HT1080 (cell line): ENCODE data around the gene NRXN3. TPM values are rescaled to one million over a fixed set of nuclear protein-coding genes. Genes with fewer than 3 reads are reported as not detected.

Experiments
- DNase-seq: peaks from one replicate; pipeline ENCODE4 v3.0.0-alpha.2; 2015; ENCODE audit warnings: low read depth
- total RNA-seq: library from RNA; depleted of rRNA; stranded (reverse); fragments of >200 nt; shearing (Covaris generic); gene quantifications from 2 replicates; pipeline ENCODE4 v1.2.3, GENCODE V29; 2014

Gene NRXN3
- total RNA-seq, 1 experiment from 2014 or later: 1.2 TPM

GRCh38 chr14:79705126-79705894, 1535.1 kb downstream of the NRXN3 start:
- DNase-seq: no peak

DNA sequence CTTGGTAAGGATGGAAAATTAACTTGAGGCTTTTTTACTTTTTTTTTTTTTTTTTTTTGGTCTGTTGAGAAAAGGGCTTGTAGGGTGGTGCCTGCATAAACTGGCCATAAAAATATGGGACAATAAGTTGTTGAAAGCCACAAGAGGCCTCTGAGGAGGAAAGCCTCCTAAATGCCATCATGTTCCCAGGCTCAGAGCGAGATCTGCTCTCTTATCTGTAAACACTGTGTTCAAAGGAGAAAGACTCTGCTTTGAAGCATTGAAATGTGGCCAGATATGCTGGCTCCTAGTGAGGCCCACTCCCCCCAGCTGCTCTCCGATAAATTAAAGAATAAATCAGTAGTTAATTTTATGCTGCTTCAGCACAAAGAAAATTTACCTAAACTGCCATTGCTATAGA, 1536.2 kb downstream of the NRXN3 start:
- DNase-seq: no peak

GRCh38 chr14:79708426-79709388, 1538.5 kb downstream of the NRXN3 start:
- peak; percentile 37 for DNase-seq

GRCh38 chr14:79709573-79709972, 1539.4 kb downstream of the NRXN3 start:
- no peak for DNase-seq

DNA sequence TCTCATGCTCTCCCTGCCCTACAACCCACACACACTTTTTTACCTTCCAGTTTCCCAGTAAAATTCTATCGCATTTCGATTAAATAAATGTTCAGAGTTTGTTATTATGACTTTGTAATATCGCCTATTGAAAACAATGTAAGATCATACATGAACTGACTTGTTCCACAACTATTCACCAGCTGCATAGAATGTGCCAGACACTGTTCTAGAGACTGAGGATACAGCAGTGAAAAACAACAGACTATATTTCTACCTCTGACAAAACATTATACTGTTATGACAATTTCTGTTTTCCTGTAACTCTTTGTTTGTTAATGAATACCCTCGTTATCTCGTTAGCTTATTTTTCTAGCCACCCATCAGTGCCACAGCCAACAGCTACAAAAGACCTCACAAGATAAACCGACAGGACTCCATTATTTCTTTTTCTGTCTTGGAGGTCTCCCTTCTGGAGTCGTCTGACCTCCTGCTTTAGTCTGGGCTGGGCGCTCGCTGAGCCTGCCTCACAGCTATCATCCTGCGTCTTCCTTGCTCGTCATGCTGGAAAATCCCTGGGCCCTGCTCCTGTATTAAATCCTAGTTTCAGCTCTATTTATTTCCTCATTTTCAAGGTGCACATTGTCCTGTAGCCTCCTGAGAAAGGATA, 1542.3 kb downstream of the NRXN3 start:
- no peak for DNase-seq

DNA sequence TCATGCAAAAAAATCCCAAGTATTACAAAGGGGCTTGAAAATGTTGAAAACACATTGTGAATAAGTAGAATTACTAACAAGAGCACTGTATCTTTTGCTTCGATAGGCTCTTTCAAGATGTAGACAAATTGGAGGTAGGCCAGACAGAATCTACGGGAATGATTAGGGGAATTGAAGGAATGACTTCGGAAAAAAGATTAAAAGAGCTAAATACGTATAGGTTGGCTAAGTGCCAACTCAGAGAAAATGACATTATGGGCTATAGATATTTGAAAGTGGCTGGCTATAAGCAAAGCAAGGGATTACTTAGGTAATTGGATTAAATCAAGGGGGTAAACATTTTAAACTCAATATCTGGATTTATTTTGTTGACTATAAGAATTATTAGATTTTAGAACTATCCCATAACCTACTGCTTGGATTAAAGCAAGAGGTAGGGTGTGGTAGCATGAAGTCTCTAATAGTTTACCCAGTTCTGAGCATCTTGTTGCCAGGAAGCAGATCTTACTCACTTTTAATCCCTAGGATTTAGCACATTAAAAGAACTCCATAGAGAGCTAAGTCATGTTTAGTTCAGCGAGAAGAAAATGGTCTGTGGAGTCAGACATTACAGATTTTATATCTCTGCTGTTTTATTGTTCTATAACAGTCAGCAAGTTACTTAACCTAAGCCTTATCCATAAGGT, 1551.4 kb downstream of the NRXN3 start:
- DNase-seq: no peak

DNA sequence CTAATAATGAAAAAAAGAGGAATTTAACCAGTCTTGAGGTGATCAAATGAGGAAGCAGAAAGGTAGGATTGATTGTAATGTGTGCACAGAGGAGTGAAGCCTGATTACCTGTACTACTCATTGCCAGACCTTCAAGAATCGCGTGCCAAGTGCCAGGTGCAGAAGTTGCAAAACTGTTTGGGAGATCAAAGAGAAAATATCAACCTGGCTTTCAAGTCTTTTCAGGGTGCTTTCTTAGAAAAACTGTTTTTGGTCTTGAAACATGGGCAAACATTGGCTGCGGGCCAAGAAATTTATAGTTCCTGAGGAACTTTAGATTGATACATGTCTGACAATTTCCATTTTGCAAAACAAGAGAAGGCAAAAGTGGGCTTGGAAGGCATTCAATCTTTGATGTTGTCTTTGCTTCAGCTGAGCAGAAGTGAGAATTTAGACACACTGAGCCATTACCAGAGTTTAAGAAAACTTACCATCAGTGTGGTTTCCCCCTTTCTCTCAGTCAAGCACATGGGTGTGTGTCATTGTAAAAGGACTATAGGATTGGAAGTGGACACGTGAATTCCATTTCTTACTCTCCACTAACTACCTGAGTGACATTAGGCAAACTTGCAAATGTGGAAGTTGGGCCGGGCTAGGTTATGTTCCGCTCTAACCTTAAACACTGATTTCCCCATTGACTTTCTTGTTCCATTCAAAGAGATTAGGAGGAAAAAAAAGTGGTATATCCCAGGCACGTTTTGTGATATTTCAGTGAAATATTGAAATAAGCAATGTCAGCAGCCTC, 1555.0 kb downstream of the NRXN3 start:
- DNase-seq: no peak

GRCh38 chr14:79727900-79728299, 1557.7 kb downstream of the NRXN3 start:
- DNase-seq: no peak

DNA sequence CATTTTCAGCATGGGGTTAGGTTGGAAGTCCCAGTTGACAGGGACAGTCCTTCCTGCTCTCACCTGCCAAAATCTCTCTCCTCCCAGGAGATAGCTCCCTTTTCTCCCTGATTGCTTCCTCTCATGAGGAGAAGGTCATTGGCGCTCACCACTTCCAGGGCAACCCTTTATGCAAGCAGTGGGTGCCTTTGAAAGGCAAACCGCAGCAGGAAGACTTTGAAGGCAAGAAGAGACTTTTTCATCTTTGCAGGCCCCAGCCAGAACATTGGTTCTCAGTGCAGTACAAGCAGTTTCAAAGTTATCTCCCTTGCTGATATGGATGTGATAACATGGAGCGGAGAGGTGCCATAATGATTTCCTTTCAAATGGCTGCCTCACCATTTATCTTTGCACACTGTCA, 1558.2 kb downstream of the NRXN3 start:
- no peak for DNase-seq

DNA sequence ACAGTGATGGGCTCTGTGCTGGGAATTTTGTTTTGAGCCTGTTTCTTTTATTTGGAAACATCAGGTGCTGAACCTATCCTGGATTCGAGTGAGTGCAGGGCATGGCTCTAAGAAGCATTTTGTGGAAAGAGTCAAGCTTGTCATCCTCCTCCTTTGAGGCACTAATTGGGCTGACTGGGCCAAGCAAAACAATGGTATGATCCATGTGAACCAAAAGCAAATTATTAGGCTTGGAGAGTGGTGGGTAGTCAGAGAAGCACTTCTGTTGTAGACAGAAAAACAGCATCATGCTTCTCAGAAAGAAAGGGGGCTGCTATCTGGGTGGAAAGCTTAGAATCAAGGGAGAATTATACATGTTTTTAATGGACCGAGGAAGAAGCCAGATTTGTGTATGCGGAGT, 1559.6 kb downstream of the NRXN3 start:
- DNase-seq: no peak

GRCh38 chr14:79730196-79730595, 1560.0 kb downstream of the NRXN3 start:
- no peak for DNase-seq

DNA sequence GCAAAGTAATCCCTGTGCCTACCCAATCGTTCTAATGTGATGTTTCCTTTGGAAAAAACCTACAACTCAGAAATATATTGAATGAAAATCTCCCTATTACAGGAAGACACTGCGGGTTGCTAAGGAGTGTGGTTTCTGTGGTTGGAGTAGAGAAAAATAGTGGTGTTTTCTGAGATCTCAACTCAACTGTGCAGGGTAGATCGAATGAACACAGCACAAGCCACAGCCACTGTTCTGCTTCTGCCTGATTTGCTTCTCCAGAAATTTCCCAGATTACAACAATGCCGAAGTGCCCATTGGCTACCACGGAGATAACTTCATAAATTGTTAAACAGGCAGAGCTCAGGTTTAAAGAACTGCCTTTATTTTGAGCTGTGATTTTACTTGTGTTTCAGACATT, 1560.8 kb downstream of the NRXN3 start:
- DNase-seq: peak; percentile 75

DNA sequence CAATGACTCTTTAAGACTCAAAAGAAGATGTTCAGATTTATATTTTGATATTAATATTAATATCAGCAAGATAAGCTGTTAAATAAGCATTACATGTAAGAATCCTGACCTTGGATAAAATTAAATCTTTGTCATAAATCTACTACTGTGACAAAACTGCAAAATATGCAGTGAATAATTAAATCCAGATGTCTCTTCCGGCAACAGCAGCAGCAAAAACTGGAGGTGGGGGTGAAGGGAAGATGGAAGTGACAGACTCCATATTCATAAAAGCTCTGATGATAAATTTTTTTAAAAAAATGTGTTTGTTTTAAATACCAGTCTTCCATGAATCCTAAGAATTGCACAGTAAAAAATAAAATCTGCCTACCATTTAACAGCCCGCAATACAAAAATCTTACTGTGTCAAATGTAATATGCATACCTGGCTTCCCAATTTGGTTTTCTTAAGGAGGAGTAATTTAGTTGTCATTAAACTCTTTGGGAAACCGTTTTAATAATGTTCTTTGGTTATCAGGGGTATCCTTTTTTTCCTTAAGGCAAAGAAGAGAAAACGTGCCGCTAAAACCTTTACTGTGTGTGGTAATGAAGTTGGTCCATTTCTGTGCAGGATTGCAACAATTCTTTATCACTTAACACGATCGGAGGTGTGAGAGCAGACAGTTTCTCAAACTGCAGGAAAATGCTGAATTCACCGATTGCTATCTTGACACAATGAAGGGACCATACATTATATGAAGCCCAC, 1562.9 kb downstream of the NRXN3 start:
- DNase-seq: no peak

- DNase-seq: no peak
Observed at GRCh38 chr14:79734151-79734550, 1564.0 kb downstream of the NRXN3 start.

GRCh38 chr14:79734656-79735055, 1564.5 kb downstream of the NRXN3 start:
- DNase-seq: no peak

GRCh38 chr14:79735121-79735520, 1564.9 kb downstream of the NRXN3 start:
- no peak for DNase-seq

DNA sequence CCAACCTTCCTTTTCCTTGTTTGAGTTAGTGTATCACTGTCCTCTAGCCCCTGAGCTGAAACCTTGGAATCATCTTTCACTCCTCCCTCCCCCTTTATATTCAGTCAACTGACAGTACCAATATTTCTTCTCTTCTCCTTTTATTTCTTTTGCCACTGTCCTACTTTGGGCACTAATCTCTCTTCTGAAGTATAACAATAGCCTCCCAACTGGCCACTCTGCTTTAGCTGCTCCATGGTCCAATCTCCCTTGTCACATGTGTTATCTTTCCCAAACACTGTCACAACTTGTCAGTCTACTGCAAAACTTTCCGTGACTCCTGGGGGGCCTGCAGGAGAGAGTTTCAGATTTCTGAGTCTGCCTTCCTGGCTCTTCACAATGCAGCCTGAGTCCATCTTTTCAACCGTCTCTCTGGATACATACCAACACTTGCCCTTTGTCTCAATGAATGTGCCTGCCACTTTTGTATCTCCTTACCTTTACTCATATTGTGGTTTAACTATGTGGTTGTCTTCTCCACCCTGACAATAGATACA, 1570.0 kb downstream of the NRXN3 start:
- peak; percentile 36 for DNase-seq

DNA sequence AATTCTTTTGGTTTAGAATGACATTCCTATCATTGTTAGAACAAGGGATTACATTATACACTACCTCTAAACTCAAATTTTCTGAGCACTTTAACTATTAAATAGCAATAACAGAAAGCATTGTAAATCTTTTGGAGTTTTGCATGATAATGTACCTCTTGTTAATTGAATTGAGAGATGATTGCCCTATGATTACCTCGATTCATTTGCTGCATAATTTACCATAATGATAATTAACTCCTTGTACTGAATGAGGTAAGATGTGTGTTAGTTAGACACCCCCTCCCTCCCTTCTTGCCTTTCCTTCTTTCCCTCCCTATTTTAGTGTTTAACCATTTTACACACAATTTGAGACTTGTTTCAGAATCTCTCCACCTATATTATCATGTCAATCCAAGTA, 1572.0 kb downstream of the NRXN3 start:
- DNase-seq: no peak

DNA sequence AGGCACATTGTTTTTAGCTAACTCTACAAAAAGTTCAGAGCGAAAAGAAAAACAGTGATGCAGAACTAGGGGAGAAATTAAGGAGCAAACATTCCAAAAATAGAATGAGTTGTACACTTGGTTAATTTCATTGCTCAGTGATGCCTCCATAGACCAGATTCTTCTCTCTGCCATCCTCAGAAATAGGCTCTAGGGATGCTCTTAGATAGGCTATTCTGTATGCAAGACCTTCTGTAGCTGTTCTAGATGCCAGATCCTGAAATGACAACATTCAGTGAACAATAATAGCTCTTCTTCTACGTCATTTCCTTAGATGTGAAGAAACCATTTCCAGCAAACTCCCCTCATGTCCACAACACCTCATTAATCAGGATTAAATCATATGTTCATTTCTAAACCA, 1574.9 kb downstream of the NRXN3 start:
- DNase-seq: no peak

DNA sequence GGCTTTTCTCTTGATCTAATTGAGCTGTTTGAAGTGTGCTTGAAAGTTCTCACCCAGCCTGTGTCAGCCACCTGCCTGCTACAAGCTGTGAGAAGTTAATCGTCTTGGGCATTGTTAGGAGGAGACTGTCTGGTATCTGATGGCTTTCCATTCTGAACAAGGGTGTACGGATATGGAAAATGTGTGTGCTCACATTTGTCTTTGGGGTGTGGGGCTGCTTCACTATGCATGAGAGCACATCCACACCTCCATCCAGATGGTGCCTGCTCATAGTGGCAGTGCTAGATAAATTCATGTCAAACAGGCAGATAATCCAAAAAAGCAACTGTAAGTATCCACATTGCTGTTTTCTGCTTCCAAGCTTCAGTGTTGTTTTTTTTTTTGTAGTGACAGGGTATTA, 1578.9 kb downstream of the NRXN3 start:
- DNase-seq: no peak
